Astrocyte of the spinal cord (primary cell): ENCODE results near the gene TLL2.

Source experiments
- DNase-seq: peaks from one replicate; pipeline ENCODE4 v3.0.0; 2011; ENCODE audit warnings: low read depth, low spot score
- H3K4me3 ChIP-seq: 2 replicates; pipeline ENCODE4 v1.5.1; 2011; ENCODE audit warnings: low read depth, mild to moderate bottlenecking, low read length, moderate library complexity
- in situ Hi-C: cut with HindIII; loops from 2 replicates; pipeline ENCODE4 v1.10.0; 2017; ENCODE audit warnings: low sequenced_read_pairs
- TF ChIP-seq, protein P1 (sequence below): IDR thresholded peaks from 2 replicates; pipeline ENCODE4 v1.5.1; 2012; ENCODE audit warnings: low read depth, mild to moderate bottlenecking, low read length, inconsistent platforms

The TLL2 gene

DNA sequence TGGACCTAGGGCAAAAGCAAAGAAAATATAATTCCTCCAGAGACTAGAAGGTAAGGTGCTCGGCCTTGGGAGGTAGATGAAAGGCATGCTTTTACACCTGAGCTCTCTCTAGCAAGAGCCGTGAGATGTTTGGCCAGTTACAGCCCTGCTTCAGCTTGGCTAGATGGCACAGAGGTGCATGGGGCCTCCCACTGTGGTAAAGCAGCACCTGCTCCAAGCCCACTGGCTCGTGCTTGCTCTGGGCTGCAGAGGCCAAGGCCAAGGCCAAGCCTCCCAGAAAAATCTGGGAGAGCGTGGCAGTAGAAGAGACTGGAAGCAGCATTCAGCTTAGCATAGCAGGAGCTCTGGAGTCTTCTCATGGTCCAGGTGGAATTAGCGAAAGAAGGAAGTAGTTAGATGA is 123.9 kb downstream of the TLL2 start:
- H3K4me3 ChIP-seq = no peak overlapping the region
- in situ Hi-C loops = no loop called here
- DNase-seq = no peak
- TF ChIP-seq, protein P1, sequence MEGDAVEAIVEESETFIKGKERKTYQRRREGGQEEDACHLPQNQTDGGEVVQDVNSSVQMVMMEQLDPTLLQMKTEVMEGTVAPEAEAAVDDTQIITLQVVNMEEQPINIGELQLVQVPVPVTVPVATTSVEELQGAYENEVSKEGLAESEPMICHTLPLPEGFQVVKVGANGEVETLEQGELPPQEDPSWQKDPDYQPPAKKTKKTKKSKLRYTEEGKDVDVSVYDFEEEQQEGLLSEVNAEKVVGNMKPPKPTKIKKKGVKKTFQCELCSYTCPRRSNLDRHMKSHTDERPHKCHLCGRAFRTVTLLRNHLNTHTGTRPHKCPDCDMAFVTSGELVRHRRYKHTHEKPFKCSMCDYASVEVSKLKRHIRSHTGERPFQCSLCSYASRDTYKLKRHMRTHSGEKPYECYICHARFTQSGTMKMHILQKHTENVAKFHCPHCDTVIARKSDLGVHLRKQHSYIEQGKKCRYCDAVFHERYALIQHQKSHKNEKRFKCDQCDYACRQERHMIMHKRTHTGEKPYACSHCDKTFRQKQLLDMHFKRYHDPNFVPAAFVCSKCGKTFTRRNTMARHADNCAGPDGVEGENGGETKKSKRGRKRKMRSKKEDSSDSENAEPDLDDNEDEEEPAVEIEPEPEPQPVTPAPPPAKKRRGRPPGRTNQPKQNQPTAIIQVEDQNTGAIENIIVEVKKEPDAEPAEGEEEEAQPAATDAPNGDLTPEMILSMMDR = no peak

DNA sequence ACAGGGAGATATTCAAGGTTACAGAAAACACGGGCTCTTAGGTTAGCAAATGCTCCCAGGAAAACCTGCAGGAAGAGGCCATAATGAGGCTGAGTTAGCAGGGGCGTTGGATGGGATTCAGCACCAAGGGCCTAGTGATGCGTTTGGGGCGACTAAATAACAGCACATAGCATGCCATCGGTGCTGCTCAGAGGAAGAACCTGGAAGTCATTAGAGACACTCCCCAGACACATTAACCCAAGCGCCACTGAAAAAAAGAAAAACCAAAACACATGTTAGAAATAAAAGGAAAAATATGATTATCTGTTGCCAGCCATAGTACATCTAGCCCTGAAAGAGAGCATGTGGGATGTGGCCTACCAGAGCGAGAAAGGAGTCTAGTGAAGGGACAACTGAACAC is 126.1 kb downstream of the TLL2 start:
- in situ Hi-C loops = no loop called here
- TF ChIP-seq, protein P1 = no peak
- DNase-seq = no peak
- no peak overlapping the region for H3K4me3 ChIP-seq

DNA sequence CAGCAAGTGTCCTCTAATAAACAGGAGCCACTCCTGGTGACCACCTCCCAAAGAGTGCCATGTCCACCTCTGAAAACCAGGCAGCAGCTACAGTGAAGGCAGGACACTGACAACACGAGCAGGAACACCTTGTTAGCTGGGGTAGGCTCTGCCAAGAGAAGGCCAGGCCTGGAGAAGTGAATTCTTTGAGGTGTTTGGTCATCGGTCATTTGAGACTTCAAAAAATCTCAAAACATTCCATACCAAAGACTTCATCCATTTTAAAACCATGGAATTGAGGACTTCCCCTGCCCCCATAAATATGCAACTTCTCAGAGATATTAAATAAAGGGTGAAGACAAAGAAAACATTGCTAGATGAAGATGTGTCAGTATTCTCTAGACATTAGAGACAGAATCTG is 126.6 kb downstream of the TLL2 start:
- DNase-seq = no peak
- TF ChIP-seq, protein P1 = no peak
- H3K4me3 ChIP-seq = no peak overlapping the region
- in situ Hi-C loops = no loop called here

DNA sequence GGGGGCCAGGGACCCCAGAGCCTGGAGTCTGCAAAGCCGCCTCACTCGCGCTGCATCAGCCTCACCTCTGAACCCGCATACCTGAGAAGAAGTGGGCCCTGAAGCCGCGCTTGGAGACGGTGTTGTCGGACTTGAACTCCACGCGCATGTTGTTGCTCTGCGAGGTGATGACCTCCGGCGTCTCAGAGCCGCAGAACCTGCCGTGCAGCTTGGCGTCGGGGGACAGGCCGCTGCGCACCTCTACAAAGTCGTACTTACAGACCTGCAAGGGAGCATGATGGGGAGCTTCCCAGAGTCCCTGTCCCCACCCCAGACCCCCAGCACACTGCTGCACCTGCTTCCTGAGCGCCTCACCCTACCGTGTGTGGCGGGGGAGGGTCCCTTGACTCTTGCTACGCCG is 129.2 kb downstream of the TLL2 start:
- no peak for DNase-seq
- TF ChIP-seq, protein P1 = no peak

DNA sequence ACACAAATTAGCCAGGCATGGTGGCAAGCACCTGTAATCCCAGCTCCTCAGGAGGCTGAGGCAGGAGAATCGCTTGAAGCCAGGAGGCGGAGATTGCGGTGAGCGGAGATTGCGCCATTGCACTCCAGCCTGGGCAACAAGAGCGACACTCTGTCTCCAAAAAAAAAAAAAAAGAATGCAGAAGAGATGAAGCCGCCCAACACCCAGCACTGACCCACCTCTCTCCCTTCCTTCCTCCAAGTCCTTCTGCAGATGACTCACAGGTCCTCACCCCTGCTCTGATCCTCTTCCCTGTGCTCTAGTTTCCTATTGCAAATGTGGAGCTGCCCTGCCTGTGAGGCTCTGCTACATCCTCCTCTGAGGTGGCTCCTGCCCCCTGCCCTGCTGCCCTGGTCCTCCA is 132.9 kb downstream of the TLL2 start:
- TF ChIP-seq, protein P1 = no peak
- DNase-seq = no peak
- H3K4me3 ChIP-seq = no peak overlapping the region
- in situ Hi-C loops = no loop called here

More for the DNA sequence above, 129.2 kb downstream of the TLL2 start:
- H3K4me3 ChIP-seq = no peak overlapping the region
- in situ Hi-C loops = no loop called here

DNA sequence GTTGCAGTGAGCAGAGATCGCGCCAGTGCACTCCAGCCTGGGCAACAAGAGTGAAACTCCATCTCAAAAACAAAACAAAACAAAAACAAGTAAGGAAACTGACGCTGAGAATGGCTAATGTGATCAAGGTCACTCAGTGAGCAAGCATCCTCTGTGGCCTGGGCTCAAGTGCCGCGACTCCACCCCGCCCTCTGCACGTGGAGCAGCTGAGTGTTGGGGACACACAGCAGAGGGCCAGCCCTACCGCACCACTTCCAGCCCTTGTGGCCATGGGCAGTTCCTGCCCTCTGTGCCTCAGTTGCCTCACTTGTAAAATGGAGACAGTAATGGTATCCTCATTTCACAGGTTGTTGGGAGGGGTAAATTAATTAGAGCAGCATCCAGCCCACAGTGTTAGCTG is 134.0 kb downstream of the TLL2 start:
- TF ChIP-seq, protein P1 = no peak
- in situ Hi-C loops = no loop called here
- no peak overlapping the region for H3K4me3 ChIP-seq
- DNase-seq = no peak

DNA sequence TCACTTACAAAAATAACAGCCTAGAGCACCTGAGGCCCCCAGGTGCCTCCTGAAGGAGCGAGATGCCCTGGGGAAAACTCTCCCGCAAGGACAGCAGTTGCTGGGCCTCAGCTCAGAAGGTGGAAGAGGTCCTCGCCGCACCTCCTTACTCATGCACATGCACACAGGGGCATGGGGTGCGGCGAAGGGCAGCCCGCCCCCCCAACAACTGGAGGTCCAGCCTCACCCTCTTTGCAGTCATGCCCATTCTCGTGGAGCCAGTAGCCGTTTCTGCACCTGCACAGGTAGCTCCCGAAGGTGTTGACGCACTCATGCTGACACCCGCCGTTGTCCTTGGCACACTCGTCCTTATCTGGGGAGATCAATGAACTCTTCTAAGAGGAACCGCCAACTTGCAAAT is 135.0 kb downstream of the TLL2 start:
- in situ Hi-C loops = no loop called here
- TF ChIP-seq, protein P1 = no peak
- no peak for DNase-seq
- H3K4me3 ChIP-seq = no peak overlapping the region
